NB4 (cell line): ENCODE results near the gene LOC128125822.
"Not testable (repeated sequence)": the region's sequence is repeated elsewhere in the genome, so short reads cannot be mapped to it uniquely, and the experiment has no call there.

Experiments
- DNase-seq: peaks from one replicate; pipeline ENCODE4 v3.0.0; 2010; ENCODE audit warnings: low read depth
- H3K4me3 ChIP-seq: one replicate; pipeline ENCODE4 v1.5.1; 2011; ENCODE audit warnings: mild to moderate bottlenecking, low read depth, low read length, moderate library complexity
- MYC ChIP-seq: IDR thresholded peaks from 2 replicates; pipeline ENCODE4 v1.6.1; 2011; ENCODE audit warnings: low read depth, low read length
- POLR2A ChIP-seq: IDR thresholded peaks from 2 replicates; pipeline ENCODE4 v1.6.1; 2011; ENCODE audit warnings: mild to moderate bottlenecking; ENCODE audit not compliant: insufficient read length; ENCODE audit errors: extremely low read depth
- TF ChIP-seq, protein P1 (sequence below): IDR thresholded peaks from one replicate; pipeline ENCODE4 v1.5.1; 2012; ENCODE audit warnings: low read depth, low read length
- TF ChIP-seq, protein P2 (sequence below): IDR thresholded peaks from 2 replicates; pipeline ENCODE4 v1.6.1; 2011; ENCODE audit warnings: low read depth, low read length

The LOC128125822 gene

DNA sequence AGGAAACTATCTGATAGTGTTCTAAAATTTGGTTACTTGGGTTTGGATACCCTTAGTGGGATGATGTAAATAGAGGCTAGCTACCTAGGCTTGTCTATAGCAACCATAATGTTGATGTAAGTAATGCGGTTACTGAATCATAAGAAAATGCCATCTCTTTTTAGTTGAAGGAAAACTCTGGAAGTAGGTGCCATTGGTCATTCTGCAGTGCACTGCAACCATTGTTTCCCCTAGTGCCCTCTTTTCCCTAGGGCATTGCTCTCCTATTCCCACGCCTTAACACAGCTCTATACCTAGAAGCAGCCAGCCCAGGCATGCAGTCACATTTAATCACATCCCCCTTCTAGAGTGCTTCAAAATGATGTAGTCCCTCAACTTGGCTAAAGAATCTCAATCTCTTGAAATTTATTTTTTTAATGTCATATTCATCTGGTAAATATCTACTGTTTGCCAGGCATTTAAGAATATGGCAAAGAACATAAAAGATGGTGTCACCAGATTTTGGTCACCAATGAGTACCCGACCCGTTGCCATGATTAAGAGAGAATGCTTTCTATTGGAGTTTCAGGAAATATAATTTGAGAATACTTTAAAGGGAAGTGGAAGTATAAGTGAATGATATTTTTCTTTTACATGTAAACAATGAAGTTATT lies 10.4 kb downstream of the LOC128125822 start:
- DNase-seq: no peak
- TF ChIP-seq POLR2A: no peak
- no peak for TF ChIP-seq MYC
- TF ChIP-seq, protein P1, sequence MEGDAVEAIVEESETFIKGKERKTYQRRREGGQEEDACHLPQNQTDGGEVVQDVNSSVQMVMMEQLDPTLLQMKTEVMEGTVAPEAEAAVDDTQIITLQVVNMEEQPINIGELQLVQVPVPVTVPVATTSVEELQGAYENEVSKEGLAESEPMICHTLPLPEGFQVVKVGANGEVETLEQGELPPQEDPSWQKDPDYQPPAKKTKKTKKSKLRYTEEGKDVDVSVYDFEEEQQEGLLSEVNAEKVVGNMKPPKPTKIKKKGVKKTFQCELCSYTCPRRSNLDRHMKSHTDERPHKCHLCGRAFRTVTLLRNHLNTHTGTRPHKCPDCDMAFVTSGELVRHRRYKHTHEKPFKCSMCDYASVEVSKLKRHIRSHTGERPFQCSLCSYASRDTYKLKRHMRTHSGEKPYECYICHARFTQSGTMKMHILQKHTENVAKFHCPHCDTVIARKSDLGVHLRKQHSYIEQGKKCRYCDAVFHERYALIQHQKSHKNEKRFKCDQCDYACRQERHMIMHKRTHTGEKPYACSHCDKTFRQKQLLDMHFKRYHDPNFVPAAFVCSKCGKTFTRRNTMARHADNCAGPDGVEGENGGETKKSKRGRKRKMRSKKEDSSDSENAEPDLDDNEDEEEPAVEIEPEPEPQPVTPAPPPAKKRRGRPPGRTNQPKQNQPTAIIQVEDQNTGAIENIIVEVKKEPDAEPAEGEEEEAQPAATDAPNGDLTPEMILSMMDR: no peak
- TF ChIP-seq, protein P2, sequence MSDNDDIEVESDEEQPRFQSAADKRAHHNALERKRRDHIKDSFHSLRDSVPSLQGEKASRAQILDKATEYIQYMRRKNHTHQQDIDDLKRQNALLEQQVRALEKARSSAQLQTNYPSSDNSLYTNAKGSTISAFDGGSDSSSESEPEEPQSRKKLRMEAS: no peak
- H3K4me3 ChIP-seq: no peak overlapping the region

DNA sequence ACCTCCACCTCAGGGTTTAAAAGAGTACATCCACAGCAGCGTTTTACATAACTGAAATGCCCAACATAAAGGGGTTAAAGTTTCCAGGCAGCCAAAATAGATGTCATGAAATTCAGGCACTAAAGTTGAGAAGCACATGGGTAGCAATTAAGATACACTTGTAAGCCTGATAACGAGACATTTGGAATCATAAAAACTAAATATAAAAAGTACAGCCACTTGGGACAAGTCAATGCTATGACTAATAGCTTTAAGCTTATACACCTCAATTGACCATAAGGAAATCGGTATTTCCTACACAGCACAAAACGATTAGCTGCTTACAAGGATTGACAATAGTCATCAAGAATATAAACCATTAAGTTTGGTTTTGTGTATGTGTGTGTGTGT lies 11.8 kb downstream of the LOC128125822 start:
- no peak overlapping the region for H3K4me3 ChIP-seq
- no peak for DNase-seq
- TF ChIP-seq, protein P2: no peak
- TF ChIP-seq MYC (no peak), POLR2A (no peak)
- TF ChIP-seq, protein P1: no peak

DNA sequence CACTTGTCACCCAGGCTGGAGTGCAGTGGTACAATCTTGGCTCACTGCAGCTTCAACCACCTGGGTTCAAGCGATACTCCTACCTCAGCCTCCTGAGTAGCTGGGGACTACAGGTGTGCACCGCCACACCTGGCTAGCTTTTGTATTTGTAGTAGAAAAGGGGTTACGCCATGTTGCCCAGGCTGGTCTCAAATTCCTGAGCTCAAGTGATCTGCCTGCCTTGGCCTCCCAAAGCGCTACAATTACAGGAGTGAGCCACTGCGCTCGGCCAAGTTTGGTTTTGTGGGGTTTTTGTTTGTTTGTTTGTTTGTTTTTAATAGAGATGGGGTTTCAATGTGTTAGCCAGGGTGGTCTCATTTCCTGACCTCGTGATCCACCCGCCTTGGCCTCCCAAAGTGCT lies 12.3 kb downstream of the LOC128125822 start:
- TF ChIP-seq, protein P2: no peak
- TF ChIP-seq, protein P1: no peak
- TF ChIP-seq MYC (no peak), POLR2A (no peak)
- no peak overlapping the region for H3K4me3 ChIP-seq
- DNase-seq: no peak

DNA sequence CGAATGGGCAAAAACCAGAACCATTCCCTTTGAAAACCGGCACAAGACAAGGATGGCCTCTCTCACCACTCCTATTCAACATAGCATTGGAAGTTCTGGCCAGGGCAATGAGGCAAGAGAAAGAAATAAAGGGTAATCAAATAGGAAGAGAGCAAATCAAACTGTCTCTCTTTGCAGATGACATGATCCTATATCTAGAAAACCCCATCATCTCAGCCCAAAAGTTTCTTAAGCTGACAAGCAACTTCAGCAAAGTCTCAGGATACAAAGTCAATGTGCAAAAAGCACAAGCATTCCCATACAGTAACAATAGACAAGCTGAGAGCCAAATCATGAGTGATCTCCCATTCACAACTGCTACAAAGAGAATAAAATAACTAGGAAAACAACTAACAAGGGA lies 13.4 kb downstream of the LOC128125822 start:
- not testable (repeated sequence) for H3K4me3 ChIP-seq, DNase-seq

DNA sequence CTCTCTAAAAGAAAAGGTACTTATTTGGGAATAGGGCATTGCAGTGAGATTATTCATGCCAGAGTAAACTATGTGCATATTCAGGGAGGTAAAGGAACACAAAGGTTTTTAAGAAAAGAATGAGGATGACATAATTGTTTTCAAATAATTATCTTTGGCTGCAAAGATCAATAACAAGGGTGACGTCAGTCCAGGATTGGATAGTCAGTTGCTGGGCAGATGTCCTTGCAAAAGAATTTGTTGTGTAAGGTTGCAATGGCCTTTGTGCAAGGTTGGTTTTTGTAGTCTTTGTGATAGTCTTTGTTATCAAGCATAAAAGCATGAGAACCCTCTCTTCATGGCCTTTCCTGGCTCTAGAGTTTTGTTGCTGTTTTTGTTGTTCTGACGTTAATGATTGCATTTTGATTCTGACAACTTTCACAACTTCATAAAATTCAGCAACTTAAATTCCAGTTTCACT lies 17.7 kb downstream of the LOC128125822 start:
- DNase-seq: no peak
- no peak overlapping the region for H3K4me3 ChIP-seq
- TF ChIP-seq, protein P2: no peak
- TF ChIP-seq MYC (no peak), POLR2A (no peak)
- TF ChIP-seq, protein P1: no peak

DNA sequence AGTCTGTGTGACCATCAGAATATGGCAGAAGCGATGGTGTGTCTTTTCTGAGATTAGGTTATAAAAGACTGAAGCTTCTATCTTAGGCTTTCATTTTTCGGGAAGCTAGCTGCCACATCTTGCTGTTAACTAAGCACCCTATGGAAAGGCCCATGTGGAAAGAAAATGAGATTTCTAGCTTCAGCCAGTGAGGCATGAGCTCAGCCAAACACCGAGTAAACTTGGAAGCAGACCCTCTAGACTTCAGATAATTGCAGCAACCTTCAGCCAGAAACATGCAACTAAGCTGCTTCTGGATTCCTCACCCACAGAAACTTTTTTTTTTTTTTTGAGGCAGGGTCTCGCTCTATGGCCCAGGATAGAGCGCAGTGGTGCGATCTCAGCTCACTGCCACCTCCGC lies 20.6 kb downstream of the LOC128125822 start:
- H3K4me3 ChIP-seq: no peak overlapping the region
- DNase-seq: no peak
- TF ChIP-seq MYC (no peak), POLR2A (no peak)
- TF ChIP-seq, protein P2: no peak
- TF ChIP-seq, protein P1: no peak
